Measurements from ENCODE around the gene CBFA2T3.

Gene CBFA2T3

DNA sequence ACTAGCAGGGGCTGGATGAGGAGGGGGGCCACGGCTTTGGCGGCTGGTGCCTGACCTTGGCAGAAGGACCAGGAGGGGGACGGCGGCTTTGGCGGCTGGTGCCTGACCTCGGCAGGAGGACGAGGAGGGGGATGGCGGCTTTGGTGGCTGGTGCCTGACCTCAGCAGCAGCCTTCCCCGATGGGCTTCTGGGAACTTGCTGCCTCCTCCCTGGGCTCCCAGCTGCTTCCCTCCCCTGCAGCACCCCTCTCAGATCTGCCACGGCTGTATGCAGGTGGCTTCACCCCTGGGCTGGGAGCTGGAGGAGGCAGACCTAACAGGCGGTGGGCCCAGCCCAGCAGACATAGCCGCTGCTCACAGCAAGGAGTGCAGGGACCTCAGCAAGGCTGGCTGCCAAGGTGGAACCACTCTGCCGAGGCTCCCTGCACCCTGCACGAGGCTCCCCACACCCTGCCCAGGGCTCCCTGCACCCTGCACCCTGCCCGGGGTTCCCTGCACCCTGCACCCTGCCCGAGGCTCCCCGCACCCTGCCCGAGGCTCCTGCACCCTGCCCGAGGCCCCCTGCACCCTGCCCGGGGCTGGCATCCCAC lies 38.4 kb upstream of the CBFA2T3 start:
- Histone ChIP-seq H3K4me2 (ENCODE audit: low read length) (no peak overlapping the region), H3K27ac (no peak overlapping the region), H3K4me3 (ENCODE audit: low read depth, low read length) (no peak overlapping the region), H3K9me3 (ENCODE audit: control insufficient read depth, low read length) (no peaks in the 10 kb centered on the region), H3K9ac (no peak overlapping the region), H3K36me3 (ENCODE audit: control insufficient read depth, insufficient read depth, low read length) (no peaks in the 10 kb centered on the region), H3K79me2 (no peaks in the 10 kb centered on the region), H3K4me1 (no peaks in the 10 kb centered on the region), H3K27me3 (ENCODE audit: control insufficient read depth, insufficient read depth, low read length) (no peaks in the 10 kb centered on the region), H2AFZ (no peak overlapping the region)
- no peak for TF ChIP-seq CTCF (IDR thresholded peaks at IDR 0.05)

GRCh38 chr16:89014403-89015230 lies 37.6 kb upstream of the CBFA2T3 start:
- Histone ChIP-seq H3K27ac (no peak overlapping the region), H3K79me2 (no peaks in the 10 kb centered on the region), H3K4me2 (ENCODE audit: low read length) (no peak overlapping the region), H3K36me3 (ENCODE audit: control insufficient read depth, insufficient read depth, low read length) (no peaks in the 10 kb centered on the region), H2AFZ (no peak overlapping the region), H3K27me3 (ENCODE audit: control insufficient read depth, insufficient read depth, low read length) (no peaks in the 10 kb centered on the region), H3K9ac (no peak overlapping the region), H3K4me3 (ENCODE audit: low read depth, low read length) (no peak overlapping the region), H3K9me3 (ENCODE audit: control insufficient read depth, low read length) (no peaks in the 10 kb centered on the region), H3K4me1 (no peaks in the 10 kb centered on the region)
- TF ChIP-seq CTCF (IDR thresholded peaks at IDR 0.05): no peak

DNA sequence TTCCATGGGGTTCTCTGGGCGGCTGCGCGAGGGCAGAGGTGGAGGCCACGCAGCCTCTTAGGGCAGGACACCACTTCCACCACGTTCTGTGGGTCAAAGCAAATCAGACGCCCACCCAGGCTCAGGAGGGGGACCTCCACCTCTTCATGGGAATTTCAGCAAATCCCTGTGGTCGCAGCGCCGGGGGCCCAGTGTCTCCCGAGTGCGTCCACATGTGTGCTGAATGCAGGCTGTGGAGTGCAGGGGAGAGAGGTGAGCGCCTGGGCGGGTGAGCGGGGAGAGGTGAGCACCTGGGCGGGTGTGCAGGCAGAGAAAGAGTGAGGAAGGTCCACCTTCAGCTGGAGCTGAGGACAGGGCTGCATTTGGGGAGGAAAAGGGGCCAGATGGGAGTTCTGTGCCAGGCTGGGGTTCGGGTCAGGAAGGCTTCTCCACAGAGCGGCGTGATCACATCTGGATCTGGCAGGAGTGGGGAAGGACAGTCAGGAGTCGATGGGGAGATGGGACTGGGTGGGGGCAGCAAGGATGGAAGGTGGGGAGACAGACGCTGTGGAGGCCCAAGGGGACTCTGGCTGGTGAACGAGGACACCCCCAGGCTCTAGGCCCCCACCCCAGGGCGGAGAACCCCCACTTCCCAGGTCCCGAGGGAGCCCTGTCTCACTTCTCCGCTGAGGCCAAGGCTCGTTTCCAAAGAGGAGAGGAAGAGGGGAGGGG lies 36.8 kb upstream of the CBFA2T3 start:
- H3K4me2 ChIP-seq (ENCODE audit: low read length): no peak overlapping the region
- H3K9ac ChIP-seq: no peak overlapping the region
- H2AFZ ChIP-seq: no peak overlapping the region
- H3K79me2 ChIP-seq: no peaks in the 10 kb centered on the region
- no peak overlapping the region for H3K4me3 ChIP-seq (ENCODE audit: low read depth, low read length)
- no peaks in the 10 kb centered on the region for H3K27me3 ChIP-seq (ENCODE audit: control insufficient read depth, insufficient read depth, low read length)
- no peaks in the 10 kb centered on the region for H3K4me1 ChIP-seq
- no peaks in the 10 kb centered on the region for H3K36me3 ChIP-seq (ENCODE audit: control insufficient read depth, insufficient read depth, low read length)
- no peak overlapping the region for H3K27ac ChIP-seq
- no peak for TF ChIP-seq CTCF (IDR thresholded peaks at IDR 0.05)
- no peaks in the 10 kb centered on the region for H3K9me3 ChIP-seq (ENCODE audit: control insufficient read depth, low read length)

DNA sequence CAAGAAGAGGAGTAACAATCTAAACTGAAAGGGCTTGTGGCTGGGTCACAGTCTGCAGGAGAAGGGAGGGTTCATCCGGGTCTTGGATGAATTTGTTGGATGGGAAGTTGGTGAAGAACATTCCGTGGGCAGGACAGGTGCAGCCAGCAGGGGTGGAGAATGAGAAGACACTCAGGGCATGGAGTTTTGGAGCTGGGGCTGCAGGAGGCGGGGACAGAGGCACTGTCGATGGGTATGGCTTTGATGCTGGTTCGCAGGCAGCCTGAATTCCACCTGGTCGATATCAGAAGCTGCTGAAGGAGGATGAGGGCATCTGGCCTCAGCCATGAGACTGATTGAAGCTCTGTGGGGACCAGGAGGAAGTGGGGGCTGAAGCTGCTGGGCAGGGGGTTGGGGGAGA lies 36.1 kb upstream of the CBFA2T3 start:
- Histone ChIP-seq H3K27me3 (ENCODE audit: control insufficient read depth, insufficient read depth, low read length) (no peaks in the 10 kb centered on the region), H2AFZ (no peak overlapping the region), H3K4me3 (ENCODE audit: low read depth, low read length) (no peak overlapping the region), H3K4me2 (ENCODE audit: low read length) (no peak overlapping the region), H3K79me2 (no peaks in the 10 kb centered on the region), H3K4me1 (no peaks in the 10 kb centered on the region), H3K27ac (no peak overlapping the region), H3K9me3 (ENCODE audit: control insufficient read depth, low read length) (no peaks in the 10 kb centered on the region), H3K9ac (no peak overlapping the region), H3K36me3 (ENCODE audit: control insufficient read depth, insufficient read depth, low read length) (no peaks in the 10 kb centered on the region)
- no peak for TF ChIP-seq CTCF (IDR thresholded peaks at IDR 0.05)

Measured in parathyroid adenoma (tissue), 2 donors.